GM13977 (cell line): ENCODE results near the gene FFAR3.

Source experiments
- DNase-seq: peaks from one replicate; pipeline ENCODE4 v3.0.0; 2012; ENCODE audit warnings: low spot score
- in situ Hi-C: fragments of 300-500 bp; cut with MboI; formaldehyde crosslinking; loops from one replicate; pipeline ENCODE4 v1.12.0; 2022; ENCODE audit warnings: low sequenced_read_pairs, low pct_unique_long_range_greater_than_20kb, mixed read lengths, inconsistent platforms; ENCODE audit not compliant: unreplicated experiment
- TF ChIP-seq, protein P1 (sequence below): IDR thresholded peaks from 2 replicates; pipeline ENCODE4 v1.5.1; 2012; ENCODE audit warnings: mild to moderate bottlenecking, control low read depth; ENCODE audit not compliant: insufficient read depth; ENCODE audit errors: extremely low read depth, missing control alignments

Gene FFAR3

DNA sequence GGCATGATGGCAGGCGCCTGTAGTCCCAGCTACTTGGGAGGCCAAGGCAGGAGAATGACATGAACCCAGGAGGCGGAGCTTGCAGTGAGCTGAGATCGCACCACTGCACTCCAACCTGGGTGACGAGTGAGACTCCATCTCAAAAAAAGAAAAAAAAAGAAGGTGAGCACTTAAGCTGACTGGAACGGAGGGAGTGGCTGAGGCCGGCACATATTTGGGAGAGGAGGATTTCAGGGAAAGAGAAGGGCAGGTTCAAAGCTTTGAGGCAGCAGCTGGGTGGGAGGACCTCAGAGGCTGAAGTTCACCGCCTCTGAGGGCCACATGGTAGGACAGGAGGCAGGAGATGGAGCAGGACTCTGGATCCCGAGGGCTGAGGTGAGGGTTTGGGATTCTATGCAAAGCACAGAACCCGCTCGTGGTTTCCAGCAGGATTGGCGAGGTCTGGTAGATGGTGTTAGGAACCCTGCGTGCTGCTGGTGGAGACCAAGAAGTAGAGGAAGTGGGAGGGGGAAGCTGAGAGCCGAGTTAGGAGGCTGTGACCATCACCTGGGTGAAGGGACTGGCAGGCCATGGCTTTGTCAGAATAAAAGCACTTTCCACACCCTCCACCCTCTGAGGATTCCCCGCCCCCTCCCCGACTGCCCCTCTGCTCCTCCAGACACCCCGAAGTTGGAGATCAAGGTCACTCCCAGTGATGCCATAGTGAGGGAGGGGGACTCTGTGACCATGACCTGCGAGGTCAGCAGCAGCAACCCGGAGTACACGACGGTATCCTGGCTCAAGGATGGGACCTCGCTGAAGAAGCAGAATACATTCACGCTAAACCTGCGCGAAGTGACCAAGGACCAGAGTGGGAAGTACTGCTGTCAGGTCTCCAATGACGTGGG, 20.9 kb upstream of the FFAR3 start:
- in situ Hi-C loops, result no loop called here
- no peak for DNase-seq
- TF ChIP-seq, protein P1, sequence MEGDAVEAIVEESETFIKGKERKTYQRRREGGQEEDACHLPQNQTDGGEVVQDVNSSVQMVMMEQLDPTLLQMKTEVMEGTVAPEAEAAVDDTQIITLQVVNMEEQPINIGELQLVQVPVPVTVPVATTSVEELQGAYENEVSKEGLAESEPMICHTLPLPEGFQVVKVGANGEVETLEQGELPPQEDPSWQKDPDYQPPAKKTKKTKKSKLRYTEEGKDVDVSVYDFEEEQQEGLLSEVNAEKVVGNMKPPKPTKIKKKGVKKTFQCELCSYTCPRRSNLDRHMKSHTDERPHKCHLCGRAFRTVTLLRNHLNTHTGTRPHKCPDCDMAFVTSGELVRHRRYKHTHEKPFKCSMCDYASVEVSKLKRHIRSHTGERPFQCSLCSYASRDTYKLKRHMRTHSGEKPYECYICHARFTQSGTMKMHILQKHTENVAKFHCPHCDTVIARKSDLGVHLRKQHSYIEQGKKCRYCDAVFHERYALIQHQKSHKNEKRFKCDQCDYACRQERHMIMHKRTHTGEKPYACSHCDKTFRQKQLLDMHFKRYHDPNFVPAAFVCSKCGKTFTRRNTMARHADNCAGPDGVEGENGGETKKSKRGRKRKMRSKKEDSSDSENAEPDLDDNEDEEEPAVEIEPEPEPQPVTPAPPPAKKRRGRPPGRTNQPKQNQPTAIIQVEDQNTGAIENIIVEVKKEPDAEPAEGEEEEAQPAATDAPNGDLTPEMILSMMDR, result no peak

DNA sequence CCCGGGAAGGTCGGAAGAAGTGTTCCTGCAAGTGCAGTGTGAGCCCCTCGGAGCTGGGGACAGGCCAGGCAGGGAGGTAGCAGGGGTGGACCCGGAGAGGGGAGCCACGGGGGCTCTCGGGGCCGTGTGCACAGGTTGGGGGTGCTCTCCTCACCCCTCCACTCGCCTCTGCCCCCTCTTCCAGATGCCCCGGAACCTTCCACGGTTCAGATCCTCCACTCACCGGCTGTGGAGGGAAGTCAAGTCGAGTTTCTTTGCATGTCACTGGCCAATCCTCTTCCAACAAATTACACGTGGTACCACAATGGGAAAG, 20.3 kb upstream of the FFAR3 start:
- TF ChIP-seq, protein P1, result no peak
- in situ Hi-C loops, result no loop called here
- no peak for DNase-seq

DNA sequence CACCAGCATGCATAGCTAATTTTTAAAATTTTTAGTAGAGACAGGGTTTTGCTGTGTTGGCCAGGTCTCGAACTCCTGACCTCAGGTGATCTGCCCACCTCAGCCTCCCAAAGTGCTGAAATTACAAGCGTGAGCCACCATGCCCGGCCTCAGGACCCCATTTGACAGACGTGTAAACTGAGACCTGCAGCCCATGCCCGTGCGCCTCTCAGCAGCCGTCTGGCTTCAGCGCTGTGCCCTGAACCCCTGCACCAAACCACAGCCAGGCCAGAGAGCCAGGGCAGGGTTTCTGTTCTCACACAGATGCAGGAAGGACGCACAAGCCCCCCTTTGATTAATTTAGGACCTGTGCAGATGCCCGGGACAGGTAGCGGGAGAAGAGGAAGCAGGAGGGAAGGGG, 17.8 kb upstream of the FFAR3 start:
- TF ChIP-seq, protein P1, result no peak
- DNase-seq, result no peak
- in situ Hi-C loops, result no loop called here

DNA sequence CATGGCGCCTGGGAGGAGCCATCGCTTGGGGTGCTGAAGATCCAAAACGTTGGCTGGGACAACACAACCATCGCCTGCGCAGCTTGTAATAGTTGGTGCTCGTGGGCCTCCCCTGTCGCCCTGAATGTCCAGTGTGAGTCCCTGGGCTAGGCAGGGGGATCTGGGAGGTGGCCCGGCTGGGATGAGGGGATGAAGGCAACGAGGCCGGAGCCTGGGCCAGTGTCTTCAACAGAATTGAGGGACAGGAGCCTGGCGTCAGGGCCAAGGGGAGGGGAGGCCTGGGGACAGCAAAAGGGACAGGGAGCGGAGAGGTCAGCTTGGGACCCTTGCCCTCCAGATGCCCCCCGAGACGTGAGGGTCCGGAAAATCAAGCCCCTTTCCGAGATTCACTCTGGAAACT, 17.3 kb upstream of the FFAR3 start:
- peak; percentile 3 for DNase-seq
- in situ Hi-C loops, result no loop called here

DNA sequence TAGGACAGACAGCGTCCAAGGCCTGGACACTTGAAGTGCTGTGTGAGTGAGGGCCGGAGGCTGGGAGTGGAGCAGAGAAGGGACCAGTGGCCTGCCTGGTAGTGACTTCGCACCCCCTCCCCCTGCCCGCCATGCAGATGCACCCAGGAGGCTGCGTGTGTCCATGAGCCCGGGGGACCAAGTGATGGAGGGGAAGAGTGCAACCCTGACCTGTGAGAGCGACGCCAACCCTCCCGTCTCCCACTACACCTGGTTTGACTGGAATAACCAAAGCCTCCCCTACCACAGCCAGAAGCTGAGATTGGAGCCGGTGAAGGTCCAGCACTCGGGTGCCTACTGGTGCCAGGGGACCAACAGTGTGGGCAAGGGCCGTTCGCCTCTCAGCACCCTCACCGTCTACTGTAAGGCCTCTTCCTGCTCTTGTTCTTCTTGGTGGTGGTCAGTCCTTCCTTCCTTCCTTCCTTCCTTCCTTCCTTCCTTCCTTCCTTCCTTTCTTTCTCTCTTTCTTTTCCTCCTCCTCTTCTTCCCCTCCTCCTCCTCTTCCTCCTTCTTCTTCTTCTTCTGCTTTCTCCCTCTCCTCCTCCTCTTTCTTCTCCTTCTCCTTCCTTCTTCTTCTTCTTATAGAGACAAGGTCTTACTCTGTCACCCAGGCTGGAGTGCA, 16.6 kb upstream of the FFAR3 start:
- in situ Hi-C loops, result no loop called here
- peak; percentile 2 for DNase-seq
- TF ChIP-seq, protein P1, result no peak

More for the DNA sequence above, 17.3 kb upstream of the FFAR3 start:
- TF ChIP-seq, protein P1, result no peak

DNA sequence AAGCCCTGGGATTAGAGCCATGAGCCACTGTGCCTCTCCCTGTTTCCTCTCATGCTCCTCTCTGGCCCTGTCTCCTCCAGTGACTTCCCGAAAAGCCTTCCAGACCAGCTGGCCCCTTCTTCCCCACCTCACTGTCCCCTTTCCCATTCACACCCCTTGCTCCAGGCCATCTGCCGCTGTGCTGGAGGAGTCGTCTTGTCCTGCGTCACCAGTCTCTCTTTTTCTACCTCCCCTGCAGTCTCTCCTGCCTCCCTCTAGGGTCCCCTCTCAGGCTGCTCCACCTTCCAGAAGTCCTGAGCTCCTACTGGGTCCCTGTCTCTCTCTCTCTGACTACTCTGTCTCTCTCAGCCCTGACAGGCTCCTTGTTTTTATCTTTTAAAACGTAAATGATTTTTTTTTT, 15.8 kb upstream of the FFAR3 start:
- in situ Hi-C loops, result no loop called here
- TF ChIP-seq, protein P1, result no peak
- no peak for DNase-seq
